ENCODE measurements around the gene RHOXF1.
"Not testable (repeated sequence)": the region's sequence is repeated elsewhere in the genome, so short reads cannot be mapped to it uniquely, and the experiment has no call there.

RHOXF1 gene, protein sequence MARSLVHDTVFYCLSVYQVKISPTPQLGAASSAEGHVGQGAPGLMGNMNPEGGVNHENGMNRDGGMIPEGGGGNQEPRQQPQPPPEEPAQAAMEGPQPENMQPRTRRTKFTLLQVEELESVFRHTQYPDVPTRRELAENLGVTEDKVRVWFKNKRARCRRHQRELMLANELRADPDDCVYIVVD

DNA sequence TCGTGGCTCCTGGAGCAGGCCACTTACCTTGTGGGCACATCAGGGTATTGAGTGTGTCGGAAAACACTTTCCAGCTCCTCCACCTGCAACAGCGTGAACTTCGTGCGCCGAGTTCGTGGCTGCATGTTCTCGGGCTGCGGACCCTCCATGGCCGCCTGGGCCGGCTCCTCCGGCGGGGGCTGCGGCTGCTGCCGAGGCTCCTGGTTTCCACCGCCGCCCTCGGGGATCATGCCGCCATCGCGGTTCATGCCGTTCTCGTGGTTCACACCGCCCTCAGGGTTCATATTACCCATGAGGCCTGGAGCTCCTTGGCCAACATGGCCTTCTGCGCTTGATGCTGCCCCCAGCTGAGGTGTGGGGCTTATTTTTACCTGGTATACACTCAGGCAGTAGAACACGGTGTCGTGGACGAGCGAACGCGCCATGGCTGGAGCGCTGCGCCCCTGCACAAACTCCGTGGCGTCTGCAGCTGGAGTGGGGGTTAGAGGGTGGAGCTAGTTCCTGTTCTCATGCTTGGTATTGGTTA lies at the start of gene RHOXF1:
TSS of gene RHOXF1 (minus strand) at position 476 of the 526 bp plus-strand sequence. CDS start at position 425, 51 bp downstream.
- no peak for DNase-seq (ENCODE audit: low read depth)

DNA sequence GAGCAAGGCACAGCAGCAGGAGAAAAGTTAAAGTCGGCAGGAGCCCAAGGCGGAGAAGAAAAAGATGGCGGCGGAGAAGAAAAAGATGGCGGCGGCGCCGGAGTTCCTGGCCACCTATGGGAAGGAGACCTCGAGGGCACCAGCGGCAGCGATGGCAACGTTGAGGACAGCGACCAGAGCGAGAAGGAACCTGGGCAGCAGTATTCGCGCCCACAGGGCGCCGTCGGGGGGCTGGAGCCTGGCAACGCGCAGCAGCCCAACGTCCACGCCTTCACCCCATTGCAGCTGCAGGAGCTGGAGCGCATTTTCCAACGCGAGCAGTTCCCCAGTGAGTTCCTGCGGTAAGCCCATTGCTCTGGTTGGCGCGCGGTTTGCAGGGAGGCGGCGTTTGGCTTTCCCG lies 43.4 kb upstream of the RHOXF1 start:
- not testable (repeated sequence) for DNase-seq (ENCODE audit: low read depth)

DNA sequence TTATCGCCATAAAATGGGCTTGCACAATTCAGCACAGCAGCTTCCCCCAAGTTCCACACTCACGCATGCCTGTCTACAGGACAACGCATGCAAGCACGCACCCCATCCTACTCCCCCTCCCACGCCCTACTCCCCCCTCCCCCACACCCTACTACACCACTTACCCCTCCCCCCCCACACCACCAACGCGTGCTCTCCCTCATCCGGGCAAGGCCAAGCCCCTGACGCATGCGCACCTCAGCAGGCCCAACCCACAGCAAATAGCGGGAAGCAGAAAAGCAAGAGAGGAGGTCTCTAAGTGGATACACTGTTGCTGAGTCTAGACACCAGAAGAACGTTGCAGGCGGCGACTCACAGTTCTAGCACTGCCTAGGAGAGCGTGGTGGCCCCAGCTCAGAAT lies 42.6 kb upstream of the RHOXF1 start, which contains the start of gene RHOXF2:
TSS of gene RHOXF2 (plus strand) at position 301 of the 400 bp plus-strand sequence. CDS start 138 bp downstream, outside the sequence.
- not testable (repeated sequence) for DNase-seq (ENCODE audit: low read depth)

DNA sequence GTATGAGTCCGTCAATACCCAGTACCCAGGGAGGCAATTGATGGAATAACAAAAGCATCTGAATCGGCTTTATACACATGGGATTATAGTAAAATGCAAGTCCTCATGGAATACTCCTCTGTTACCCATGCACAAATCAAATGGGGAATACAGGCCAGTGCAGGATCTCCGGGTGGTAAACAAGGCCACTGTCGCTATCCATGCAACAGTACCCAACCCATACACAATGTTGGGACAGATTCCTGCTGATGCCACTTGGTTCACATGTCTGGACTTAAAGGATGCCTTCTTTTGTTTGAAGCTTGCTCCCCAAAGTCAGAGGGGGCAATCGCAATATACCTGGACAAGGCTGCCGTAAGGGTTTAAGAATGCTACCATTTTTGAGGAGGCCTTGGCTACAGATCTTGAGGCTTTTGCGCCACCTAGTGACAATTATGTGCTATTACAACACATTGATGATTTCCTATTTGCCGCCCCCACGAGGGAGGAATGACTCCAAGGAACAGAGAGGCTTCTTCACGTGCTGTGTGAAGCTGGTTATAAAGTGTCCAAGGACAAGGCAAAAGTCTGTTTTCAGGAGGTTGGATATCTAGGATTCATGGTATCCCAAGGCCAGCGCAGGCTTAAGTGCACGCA lies 34.5 kb upstream of the RHOXF1 start:
- not testable (repeated sequence) for DNase-seq (ENCODE audit: low read depth)

DNA sequence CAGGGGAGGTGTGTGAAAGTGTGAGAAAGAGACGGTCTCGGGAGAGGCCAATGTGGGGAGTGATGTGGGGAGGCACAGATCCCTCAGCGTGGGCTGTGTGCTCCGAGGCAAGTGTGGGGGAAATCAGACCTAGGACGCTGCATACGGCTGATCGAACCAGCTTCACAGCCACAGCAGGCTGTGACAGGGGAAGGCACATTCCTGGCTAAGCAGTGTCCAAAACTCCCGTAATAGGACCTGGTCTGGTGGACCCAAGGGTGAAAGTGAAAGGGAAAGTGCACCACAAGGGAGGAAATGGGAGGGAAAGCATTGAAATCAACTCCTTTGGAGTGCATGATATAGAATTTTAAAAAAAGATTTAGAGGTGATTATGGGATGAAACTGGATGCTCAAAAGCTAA lies 31.8 kb upstream of the RHOXF1 start:
- no peak for DNase-seq (ENCODE audit: low read depth)

DNA sequence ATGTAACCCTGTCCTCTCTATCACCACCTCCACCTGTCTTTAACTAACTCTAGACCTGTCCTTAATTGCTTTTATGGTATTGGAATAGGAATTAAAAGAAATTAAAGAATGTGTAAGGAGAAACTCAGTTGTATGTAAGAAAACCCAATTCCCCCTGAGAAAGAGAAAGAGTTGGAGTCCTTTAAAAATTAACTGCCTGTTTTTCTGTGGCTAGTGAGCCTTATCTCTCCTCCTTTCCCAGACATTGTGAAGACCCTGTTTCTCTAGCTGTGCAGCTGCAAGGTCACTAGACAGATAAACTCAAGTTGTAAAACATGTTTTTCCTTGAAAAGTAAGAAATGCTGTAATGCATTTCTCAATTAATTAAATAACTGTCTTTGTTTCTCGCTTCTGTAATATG lies 30.6 kb upstream of the RHOXF1 start:
- DNase-seq (ENCODE audit: low read depth) = not testable (repeated sequence)

DNA sequence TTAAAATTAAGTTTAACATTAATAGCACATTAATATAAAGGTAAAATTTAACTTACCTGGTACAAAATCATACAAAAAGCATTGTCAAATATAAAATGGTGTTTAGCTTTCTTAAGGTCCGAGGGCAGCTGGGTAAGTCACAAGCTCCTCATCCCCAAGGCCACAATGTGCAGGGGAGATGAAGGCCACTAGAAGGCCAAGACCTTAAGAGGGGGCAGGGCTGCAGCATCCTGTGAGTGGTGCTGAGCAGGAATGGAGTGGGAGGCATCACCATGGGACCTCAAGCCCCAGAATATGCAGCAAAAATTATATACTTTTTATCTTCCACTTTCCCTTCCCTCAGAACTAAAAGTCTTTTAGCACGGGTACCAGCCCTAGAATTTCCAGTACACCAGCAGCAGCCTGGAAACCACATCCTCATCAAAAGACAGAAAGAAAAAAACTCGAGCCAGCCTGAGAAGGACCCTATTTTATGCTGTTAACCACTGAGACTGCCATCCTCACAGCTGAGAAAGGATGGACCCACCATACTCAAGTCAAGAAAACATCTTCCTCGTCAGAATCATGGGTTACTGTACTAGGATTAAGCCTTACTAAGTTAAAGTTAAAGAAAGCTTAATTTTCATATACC lies 29.7 kb upstream of the RHOXF1 start:
- no peak for DNase-seq (ENCODE audit: low read depth)

DNA sequence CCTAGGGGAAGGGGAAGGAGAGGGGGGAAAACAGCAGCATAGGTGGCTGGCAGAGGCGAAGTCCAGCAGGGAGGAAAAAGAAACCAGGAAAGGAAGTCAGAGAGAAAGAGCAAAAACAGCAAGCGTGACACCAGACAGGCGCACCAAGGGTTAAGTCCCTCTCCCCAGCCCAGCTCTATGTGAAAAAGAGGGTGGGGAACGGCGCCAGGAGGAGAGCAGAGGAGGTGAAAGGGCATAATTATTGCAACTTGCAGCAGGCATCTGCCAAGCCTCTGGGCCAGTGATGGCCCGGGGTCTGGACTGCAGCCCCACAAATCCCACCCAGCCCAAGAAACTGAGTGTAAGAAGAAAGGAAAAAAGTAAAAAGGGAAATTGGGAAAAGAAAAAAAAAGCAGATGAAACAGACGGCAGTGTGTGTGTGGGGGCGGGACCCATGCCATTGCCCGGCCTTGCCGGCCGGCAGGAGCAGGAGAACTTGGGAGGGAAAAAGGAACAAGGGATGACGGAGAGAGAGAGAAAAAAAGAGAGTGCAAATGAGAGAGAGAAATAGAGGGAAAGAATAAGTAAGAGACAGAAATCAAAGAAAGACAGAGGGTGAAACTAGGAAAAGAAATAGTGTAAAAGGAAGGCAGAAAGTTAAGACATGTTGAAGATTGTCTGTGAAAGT lies 28.6 kb upstream of the RHOXF1 start:
- no peak for DNase-seq (ENCODE audit: low read depth)

DNA sequence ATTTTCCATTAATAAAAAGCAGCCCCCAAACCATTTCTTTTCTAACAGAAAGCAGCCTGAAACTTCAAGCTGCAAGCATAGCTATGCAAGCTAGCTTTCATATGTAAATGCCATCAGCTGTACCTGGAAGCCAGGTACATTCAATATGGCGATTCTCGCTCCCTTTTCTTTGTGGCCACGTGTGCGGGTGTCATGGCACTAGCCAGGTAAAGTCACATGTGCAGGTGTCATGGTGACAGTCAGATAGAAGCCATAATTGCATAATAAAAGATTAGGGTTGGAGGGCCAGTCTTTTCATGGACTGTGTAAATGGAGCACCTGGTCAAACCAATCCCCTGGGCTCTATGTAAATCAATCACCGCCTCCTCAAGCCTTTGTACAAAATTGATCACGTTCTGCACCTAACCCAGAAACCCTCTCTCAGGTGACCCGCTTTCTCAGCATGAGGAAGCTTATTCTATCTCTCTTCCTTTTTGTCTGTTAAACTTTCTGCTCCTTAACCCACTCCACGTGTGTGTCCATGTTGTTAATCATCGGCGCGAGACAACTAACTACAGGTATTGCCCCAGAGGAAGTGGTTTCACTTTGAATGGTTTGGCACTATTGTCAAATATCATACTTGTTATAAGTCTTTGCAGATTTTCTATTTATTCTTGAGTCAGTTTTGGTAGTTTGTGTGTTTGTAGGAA lies 24.7 kb upstream of the RHOXF1 start:
- DNase-seq (ENCODE audit: low read depth) = no peak

DNA sequence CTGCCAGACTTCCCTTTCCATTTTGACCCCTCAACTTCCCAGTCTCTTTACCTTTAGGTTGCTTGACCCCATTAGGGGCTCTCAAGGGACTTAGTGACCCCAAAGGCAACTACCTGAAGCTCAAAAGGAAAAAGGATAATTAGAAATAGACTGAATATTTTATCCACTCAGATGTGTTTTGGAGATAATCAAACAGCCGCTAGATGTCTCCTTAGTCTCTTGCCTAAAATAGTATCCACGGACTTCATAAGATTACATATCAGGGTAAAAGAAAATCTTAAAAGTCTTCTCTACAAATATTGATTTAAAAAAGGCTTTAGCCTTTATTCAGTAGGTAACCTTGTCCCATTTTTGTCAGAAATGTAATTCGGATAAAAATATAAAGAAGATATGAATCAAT lies 21.7 kb upstream of the RHOXF1 start:
- DNase-seq (ENCODE audit: low read depth) = no peak

DNA sequence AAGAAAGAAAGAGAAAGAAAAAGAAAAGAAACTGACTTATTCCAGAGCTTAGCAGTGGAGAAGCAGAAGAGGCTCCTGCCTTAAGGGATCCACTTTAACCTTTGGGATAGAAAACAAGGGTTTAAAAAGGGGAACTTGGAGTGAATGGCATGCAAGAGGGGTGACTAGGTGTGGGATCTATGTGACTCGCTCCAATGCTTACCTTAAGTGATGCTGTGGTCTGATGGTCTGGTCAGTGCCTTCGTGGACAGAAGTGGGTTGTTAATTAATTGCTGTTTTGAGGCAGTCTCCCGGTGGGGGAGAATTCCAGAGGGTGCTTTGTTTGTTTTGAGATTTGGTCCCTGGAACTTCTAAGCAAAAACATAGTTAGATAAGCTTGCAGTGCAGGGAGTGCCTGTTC lies 21.1 kb upstream of the RHOXF1 start:
- DNase-seq (ENCODE audit: low read depth) = no peak

DNA sequence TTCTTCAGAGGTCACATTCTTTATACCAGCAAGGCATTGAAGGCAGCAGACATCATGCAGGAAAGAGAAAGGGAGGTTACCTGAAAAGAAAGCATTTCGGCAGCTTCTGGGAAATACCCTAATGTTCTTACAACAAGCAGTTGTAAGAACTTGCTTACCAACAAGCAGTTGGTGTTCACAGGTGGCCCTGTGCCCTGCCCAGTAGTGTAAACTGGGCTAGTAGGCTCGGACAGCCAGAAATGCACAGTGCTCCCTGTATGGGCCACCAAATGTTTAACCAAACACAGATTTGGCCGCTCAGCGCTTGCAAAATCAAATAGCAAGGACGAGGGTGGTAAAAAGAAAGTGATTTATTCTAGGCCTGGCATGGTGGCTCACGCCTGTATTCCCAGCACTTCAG lies 20.4 kb upstream of the RHOXF1 start:
- DNase-seq (ENCODE audit: low read depth) = no peak

DNA sequence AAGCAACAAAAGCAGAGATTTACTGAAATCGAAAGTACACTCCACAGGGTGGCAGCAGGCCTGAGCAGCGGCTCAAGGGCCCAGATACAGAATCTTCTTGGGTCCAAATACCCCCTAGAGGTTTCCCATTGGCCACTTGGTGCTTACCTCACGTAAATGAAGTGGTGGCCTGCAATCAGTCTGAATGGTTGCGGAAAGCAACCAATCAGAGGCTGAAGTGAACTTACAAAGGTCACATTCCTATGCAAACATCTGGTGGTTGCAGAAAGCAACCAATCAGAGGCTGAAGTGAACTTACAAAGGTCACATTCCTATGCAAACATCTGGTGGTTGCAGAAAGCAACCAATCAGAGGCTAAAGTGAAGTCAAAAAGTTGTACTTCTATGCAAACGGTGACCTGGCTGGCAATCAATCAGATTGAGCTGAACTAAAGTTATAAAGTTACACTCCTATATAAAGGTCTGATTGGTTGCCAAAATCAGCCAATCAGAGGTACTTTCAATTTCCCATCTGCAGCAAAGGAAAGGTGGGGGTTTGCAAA lies 12.7 kb upstream of the RHOXF1 start:
- DNase-seq (ENCODE audit: low read depth) = not testable (repeated sequence)

DNA sequence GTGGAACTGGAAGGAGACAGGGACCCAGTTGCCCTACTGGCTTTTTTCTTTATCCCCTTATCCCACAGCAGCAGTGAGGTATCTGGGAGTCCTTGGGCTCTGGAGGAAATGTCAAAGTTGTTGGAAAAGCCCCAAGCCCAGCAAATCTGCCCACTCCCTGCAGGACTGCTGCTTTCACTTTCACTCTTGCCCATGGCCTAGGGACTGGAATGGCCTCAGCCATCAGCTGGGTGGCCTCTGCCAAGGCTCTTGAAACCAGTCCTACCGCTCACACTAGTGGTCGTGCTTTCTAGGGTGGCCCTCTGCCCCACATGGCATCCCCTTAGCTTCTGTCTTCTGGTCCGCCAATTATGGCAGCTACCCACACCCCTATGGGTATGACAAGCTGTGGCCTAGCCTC lies 9.7 kb upstream of the RHOXF1 start:
- DNase-seq (ENCODE audit: low read depth) = no peak

DNA sequence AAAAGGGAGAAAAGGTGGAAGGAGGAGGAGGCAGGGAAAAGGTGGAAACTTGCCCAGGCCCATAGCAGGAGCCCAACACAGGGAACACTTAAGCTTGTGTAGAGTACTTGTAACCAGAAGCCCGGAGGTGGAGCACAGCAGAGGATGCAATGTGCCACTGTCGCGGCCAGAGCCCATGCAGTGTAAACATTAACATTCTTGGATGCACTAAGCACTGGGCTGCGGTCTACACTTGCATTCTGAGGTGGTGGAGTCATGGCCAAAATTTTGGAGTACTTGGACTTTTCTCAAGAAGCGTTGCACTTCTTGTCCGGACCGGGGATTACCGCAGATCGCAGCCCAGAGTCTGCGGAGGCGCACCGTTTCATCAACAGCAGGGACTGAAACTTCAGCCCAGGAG lies 4.5 kb upstream of the RHOXF1 start:
- DNase-seq (ENCODE audit: low read depth) = peak; percentile 16

DNA sequence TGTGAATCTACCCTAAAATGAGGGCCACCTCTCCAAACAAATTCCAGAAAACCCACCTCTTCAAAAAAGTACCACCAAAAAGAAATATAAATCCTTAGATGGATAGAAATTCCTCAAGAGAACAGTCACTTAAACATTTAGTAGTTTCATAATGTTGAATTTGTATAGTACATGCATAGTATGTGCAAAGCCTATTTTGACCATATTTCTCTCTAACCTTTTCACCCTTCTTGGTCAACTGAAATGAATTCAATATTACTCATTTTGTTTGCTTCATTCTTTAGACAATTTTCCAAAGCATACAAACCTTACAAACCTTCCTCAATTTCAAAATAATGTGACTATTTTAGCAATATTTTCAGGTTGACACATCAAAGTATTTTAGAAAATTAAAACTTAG lies 4.1 kb downstream of the RHOXF1 start:
- DNase-seq (ENCODE audit: low read depth) = no peak

DNA sequence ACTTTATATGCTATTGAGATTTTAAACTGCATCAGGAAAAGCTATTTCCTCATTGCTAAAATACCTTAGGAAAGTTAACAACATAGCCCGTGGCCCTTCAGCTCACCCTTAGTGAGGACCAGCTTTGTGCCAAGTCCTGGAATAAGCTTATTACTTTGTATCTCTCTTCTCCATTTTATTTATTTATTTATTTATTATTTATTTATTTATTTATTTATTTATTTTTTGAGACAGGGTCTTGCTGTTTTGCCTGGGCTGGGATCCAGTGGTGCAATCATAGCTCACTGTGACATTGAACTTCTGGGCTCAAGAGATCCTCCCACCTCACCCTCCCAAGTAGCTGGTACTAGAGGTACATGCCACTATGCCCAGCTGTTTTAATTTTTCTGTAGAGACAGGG lies 6.3 kb downstream of the RHOXF1 start:
- DNase-seq (ENCODE audit: low read depth) = no peak

DNA sequence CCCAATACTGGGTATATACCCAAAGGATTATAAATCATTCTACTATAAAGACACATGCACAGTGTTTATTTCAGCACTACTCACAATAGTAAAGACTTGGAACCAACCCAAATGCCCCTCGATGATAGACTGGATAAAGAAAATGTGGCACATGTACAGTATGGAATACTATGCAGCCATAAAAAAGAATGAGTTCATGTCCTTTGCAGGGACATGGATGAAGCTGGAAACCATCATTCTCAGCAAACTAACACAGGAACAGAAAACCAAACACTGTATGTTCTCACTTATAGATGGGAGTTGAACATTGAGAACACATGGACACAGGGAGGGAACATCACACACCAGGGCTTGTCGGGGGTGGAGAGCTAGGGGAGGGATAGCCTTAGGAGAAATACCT lies 11.0 kb downstream of the RHOXF1 start:
- DNase-seq (ENCODE audit: low read depth) = not testable (repeated sequence)

DNA sequence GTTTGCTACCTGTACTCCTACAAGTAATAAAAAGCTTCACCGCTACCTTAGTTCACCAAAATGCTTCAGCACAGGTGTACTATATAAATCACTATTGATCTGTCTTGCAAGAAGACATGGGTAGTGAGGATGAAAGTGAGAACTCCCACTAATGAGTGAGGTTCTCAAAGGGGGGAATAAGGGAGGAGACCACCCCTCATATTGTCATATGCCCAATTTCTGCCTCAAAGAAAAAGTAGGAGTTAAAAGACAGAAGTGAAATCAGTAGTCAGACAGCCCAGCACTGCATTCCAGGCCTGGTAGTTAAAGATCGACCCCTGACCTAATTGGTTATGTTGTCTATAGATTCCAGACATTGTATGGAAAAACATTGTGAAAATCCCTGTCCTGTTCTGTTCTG lies 14.7 kb downstream of the RHOXF1 start:
- DNase-seq (ENCODE audit: low read depth) = not testable (repeated sequence)

DNA sequence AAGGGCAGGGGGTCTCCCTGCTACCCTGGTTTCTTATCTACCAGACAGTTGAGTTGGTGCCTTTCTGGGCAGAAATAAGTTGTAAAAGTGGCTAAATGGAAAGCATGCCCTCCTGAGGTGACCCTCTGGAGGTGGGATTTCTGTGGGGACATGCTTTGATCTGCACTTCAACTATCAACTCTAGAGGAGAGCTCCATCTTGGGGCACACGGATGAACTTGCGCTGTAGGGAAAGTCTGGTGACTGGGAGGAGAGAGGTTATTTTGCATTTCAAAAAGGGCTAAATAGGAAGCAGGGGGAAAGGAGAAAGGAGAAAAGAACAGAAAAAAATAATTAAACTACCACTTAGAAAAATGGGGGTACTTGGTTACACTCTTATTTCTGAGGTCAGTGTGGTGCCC lies 25.5 kb downstream of the RHOXF1 start:
- DNase-seq (ENCODE audit: low read depth) = no peak

DNA sequence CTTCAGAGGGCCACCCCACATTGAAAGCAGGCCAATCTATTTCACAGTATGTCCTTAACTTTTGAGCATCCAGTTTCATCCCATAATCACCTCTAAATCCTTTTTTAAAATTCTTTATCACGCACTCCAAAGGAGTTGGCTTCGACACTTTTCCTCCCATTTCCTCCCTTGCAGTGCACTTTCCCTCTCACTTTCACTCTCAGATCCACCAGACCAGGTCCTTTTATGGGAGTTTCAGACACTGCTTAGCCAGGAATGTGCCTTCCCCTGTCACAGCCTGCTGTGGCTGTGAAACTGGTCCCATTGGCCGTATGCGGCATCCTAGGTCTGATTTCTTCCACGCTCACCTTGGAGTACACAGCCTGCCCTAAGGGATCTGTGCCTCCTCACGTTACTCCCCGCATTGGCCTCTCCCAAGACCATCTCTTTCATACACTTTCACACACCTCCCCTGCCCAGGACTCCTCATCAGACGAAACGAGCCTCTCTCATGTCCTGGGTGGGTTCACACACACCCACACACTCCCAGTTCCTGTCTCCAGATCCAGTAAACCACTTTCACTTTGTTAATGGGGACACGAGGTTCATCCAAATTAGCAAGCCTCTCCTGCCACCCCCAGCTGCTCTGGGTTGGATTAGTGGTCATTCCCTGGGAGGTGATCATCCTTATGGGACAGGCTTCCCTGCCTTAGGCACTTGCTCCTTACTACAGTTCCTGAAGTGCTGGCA lies 28.3 kb downstream of the RHOXF1 start:
- DNase-seq (ENCODE audit: low read depth) = no peak

Measured in ELR (cell line).